Neural crest cell (in vitro differentiated cells): ENCODE data around the gene ARHGAP21. TPM values are rescaled to one million over a fixed set of nuclear protein-coding genes. Genes with fewer than 3 reads are reported as not detected.

ENCODE experiments used
- DNase-seq: peaks from one replicate; pipeline ENCODE4 v3.0.0; 2021; ENCODE audit warnings: low read depth, mixed read lengths, low spot score
- H3K27ac Mint-ChIP-seq: one replicate; pipeline ENCODE4 v1.8.0; 2021; ENCODE audit warnings: mild to moderate bottlenecking, mixed read lengths; ENCODE audit not compliant: unreplicated experiment
- H3K27me3 Mint-ChIP-seq: 2 replicates; pipeline ENCODE4 v1.8.0; 2021; ENCODE audit warnings: low read depth, mild to moderate bottlenecking, mixed read lengths
- H3K36me3 Mint-ChIP-seq: 2 replicates; pipeline ENCODE4 v1.8.0; 2021; ENCODE audit warnings: low read depth, mild to moderate bottlenecking, mixed read lengths
- H3K4me1 Mint-ChIP-seq: 2 replicates; pipeline ENCODE4 v1.8.0; 2021; ENCODE audit warnings: mixed read lengths
- H3K4me3 Mint-ChIP-seq: one replicate; pipeline ENCODE4 v1.8.0; 2021; ENCODE audit warnings: mild to moderate bottlenecking, mixed read lengths
- H3K9me3 Mint-ChIP-seq: 2 replicates; pipeline ENCODE4 v1.8.0; 2021; ENCODE audit warnings: mixed read lengths
- CTCF ChIP-seq: fragments of 200-600 bp; sonication (generic); conservative IDR thresholded peaks from 2 replicates; pipeline ENCODE4 v1.5.0; 2021; ENCODE audit warnings: antibody characterized with exemption, mild to moderate bottlenecking
- total RNA-seq: library from RNA; stranded (reverse); gene quantifications from 2 replicates; pipeline ENCODE4 v1.2.1, GENCODE V29; 2021

The ARHGAP21 gene
- total RNA-seq, 1 donor from 2014 or later = 108 TPM

- peaks cover 3% of the 10 kb centered on the region for H3K36me3 Mint-ChIP-seq
- no peaks in the 10 kb centered on the region for H3K9me3 Mint-ChIP-seq
- peaks cover 29% of the 10 kb centered on the region for H3K4me1 Mint-ChIP-seq
- H3K4me3 Mint-ChIP-seq = no peak overlapping the region
- no peaks in the 10 kb centered on the region for H3K27me3 Mint-ChIP-seq
- TF ChIP-seq CTCF = no peak
- H3K27ac Mint-ChIP-seq = peak overlapping the region; percentile 82
- DNase-seq = no peak
These were observed 1.5 kb downstream of the ARHGAP21 start for GRCh38 chr10:24722131-24722675.

- peak; percentile 22 for DNase-seq
- H3K9me3 Mint-ChIP-seq = no peaks in the 10 kb centered on the region
- H3K4me3 Mint-ChIP-seq = no peak overlapping the region
- peaks cover 29% of the 10 kb centered on the region for H3K4me1 Mint-ChIP-seq
- H3K27ac Mint-ChIP-seq = peak overlapping the region; percentile 82
- peaks cover 3% of the 10 kb centered on the region for H3K36me3 Mint-ChIP-seq
- H3K27me3 Mint-ChIP-seq = no peaks in the 10 kb centered on the region
- no peak for TF ChIP-seq CTCF
These were observed 2.2 kb downstream of the ARHGAP21 start for GRCh38 chr10:24721229-24722106.

- Mint-ChIP-seq H3K27ac (no peak overlapping the region), H3K9me3 (no peaks in the 10 kb centered on the region), H3K4me1 (peaks cover 27% of the 10 kb centered on the region), H3K36me3 (peaks cover 3% of the 10 kb centered on the region), H3K4me3 (no peak overlapping the region), H3K27me3 (no peaks in the 10 kb centered on the region)
- TF ChIP-seq CTCF = no peak
- no peak for DNase-seq
These were observed 3.6 kb downstream of the ARHGAP21 start for GRCh38 chr10:24720096-24720495.

- H3K27ac Mint-ChIP-seq = no peak overlapping the region
- no peaks in the 10 kb centered on the region for H3K27me3 Mint-ChIP-seq
- no peak for TF ChIP-seq CTCF
- peaks cover 3% of the 10 kb centered on the region for H3K36me3 Mint-ChIP-seq
- peaks cover 30% of the 10 kb centered on the region for H3K4me1 Mint-ChIP-seq
- no peaks in the 10 kb centered on the region for H3K9me3 Mint-ChIP-seq
- no peak for DNase-seq
- H3K4me3 Mint-ChIP-seq = no peak overlapping the region
These were observed 5.4 kb downstream of the ARHGAP21 start for GRCh38 chr10:24718031-24718855.

GRCh38 chr10:24716295-24716694 is 7.4 kb downstream of the ARHGAP21 start:
- no peak overlapping the region for H3K4me3 Mint-ChIP-seq
- no peak overlapping the region for H3K27ac Mint-ChIP-seq
- H3K36me3 Mint-ChIP-seq = peaks cover 3% of the 10 kb centered on the region
- no peaks in the 10 kb centered on the region for H3K9me3 Mint-ChIP-seq
- no peaks in the 10 kb centered on the region for H3K27me3 Mint-ChIP-seq
- peaks cover 27% of the 10 kb centered on the region for H3K4me1 Mint-ChIP-seq
- TF ChIP-seq CTCF = no peak
- DNase-seq = no peak
